H1 (cell line): ENCODE measurements around the gene OSBPL9. TPM values are rescaled to one million over a fixed set of nuclear protein-coding genes. Genes with fewer than 3 reads are reported as not detected.

Experiments
- CTCF ChIA-PET: fragments of 300-600 bp; sonication (Branson Sonifier 250); formaldehyde crosslinking; loops from one replicate; lab custom pipeline; 2021; ENCODE audit not compliant: partially characterized antibody; lab: Charles Lee
- POLR2A ChIA-PET: fragments of 300-600 bp; sonication (Branson Sonifier 250); formaldehyde crosslinking; loops from one replicate; lab custom pipeline; 2021; ENCODE audit warnings: inconsistent platforms; ENCODE audit not compliant: partially characterized antibody; lab: Charles Lee
- DNase-seq, 2 experiments: peaks; one replicate each; pipeline versions ENCODE4 v3.0.0 to v3.0.0-alpha.2; 2010 to 2022; ENCODE audit warnings: low spot score in 2 of 2, low read depth in 1 of 2, mixed read lengths in 1 of 2
- FAIRE-seq: peaks from 2 replicates; lab custom pipeline; 2011; peaks lifted over from hg19 to GRCh38; lab: Jason Lieb, UNC
- H2AFZ ChIP-seq: 2 replicates; pipeline ENCODE4 v1.8.1; 2012; ENCODE audit warnings: low read length, inconsistent platforms
- H2AK5ac ChIP-seq: 2 replicates; pipeline ENCODE4 v1.6.1; 2013; ENCODE audit warnings: low read depth, low read length
- H2BK120ac ChIP-seq: replicated peaks from 2 replicates; pipeline ENCODE3; 2013; ENCODE audit warnings: low read depth, low read length, inconsistent platforms
- H2BK12ac ChIP-seq: 2 replicates; pipeline ENCODE4 v1.6.1; 2013; ENCODE audit warnings: low read depth, low read length
- H2BK15ac ChIP-seq: 2 replicates; pipeline ENCODE4 v1.6.1; 2013; ENCODE audit warnings: low read length
- H2BK20ac ChIP-seq: 2 replicates; pipeline ENCODE4 v1.6.1; 2013; ENCODE audit warnings: low read length
- H2BK5ac ChIP-seq: 2 replicates; pipeline ENCODE4 v1.6.1; 2013; ENCODE audit warnings: low read depth, low read length
- H3K14ac ChIP-seq: 2 replicates; pipeline ENCODE4 v1.6.1; 2013; ENCODE audit warnings: inconsistent platforms; ENCODE audit not compliant: insufficient read length
- H3K18ac ChIP-seq: 2 replicates; pipeline ENCODE4 v1.6.1; 2013; ENCODE audit warnings: low read length; ENCODE audit errors: extremely low read depth
- H3K23ac ChIP-seq: 2 replicates; pipeline ENCODE4 v1.6.1; 2013; ENCODE audit warnings: inconsistent platforms; ENCODE audit not compliant: insufficient read length
- H3K23me2 ChIP-seq: 2 replicates; pipeline ENCODE4 v1.6.1; 2013; ENCODE audit warnings: low read depth, low read length
- H3K27ac ChIP-seq: 2 replicates; pipeline ENCODE4 v1.6.1; 2011; ENCODE audit warnings: low read depth, low read length, inconsistent platforms
- H3K27me3 ChIP-seq, 4 experiments: replicated peaks in 1 of 4; 1 replicate in 1 of 4; 2 replicates in 3 of 4; pipeline versions ENCODE4 v1.6.1 to v1.8.1; 2011 to 2013; ENCODE audit warnings: low read length in 3 of 4, mild to moderate bottlenecking in 3 of 4, inconsistent platforms in 2 of 4, mixed read lengths in 2 of 4, moderate library complexity in 1 of 4; ENCODE audit not compliant: control insufficient read depth in 3 of 4, insufficient read depth in 3 of 4; ENCODE audit errors: extremely low read depth in 1 of 4
- H3K36me3 ChIP-seq, 4 experiments: 2 replicates each; pipeline versions ENCODE4 v1.6.1 to v1.8.1; 2011 to 2013; ENCODE audit warnings: mild to moderate bottlenecking in 4 of 4, low read length in 3 of 4, moderate library complexity in 2 of 4, control low read depth in 1 of 4, inconsistent platforms in 1 of 4; ENCODE audit not compliant: insufficient read depth in 4 of 4, control insufficient read depth in 2 of 4
- H3K4ac ChIP-seq: replicated peaks from 2 replicates; pipeline ENCODE3; 2013; ENCODE audit warnings: low read length, low read depth, mixed read lengths, inconsistent platforms; ENCODE audit not compliant: insufficient read length
- H3K4me1 ChIP-seq, 4 experiments: replicated peaks in 1 of 4; 1 replicate in 1 of 4; 2 replicates in 3 of 4; pipeline versions ENCODE4 v1.6.1 to v1.8.1; 2011 to 2013; ENCODE audit warnings: low read length in 3 of 4, inconsistent platforms in 2 of 4, mixed read lengths in 1 of 4; ENCODE audit not compliant: insufficient read depth in 4 of 4, control insufficient read depth in 3 of 4
- H3K4me2 ChIP-seq, 2 experiments: 2 replicates each; pipeline versions ENCODE4 v1.6.1 to v1.8.1; 2011 to 2013; ENCODE audit warnings: low read depth in 2 of 2, low read length in 2 of 2, control low read depth in 1 of 2, inconsistent platforms in 1 of 2, mild to moderate bottlenecking in 1 of 2; ENCODE audit not compliant: insufficient read depth in 1 of 2
- H3K4me3 ChIP-seq, 4 experiments: fragments of 200-600, 300-600 bp in 1 of 4; sonication (generic), shearing (Covaris generic), sonication (Bioruptor Twin) in 1 of 4; 2 replicates each; pipeline versions ENCODE4 v1.5.1 to v1.8.1; 2011 to 2016; ENCODE audit warnings: low read length in 4 of 4, low read depth in 3 of 4, control low read depth in 2 of 4, inconsistent platforms in 2 of 4, mild to moderate bottlenecking in 2 of 4, mixed read lengths in 1 of 4, moderate library complexity in 1 of 4; ENCODE audit not compliant: insufficient read depth in 2 of 4; ENCODE audit errors: extremely low read depth in 1 of 4
- H3K56ac ChIP-seq: replicated peaks from 2 replicates; pipeline ENCODE3; 2013; ENCODE audit warnings: low read depth, mild to moderate bottlenecking, mixed read lengths, low read length, inconsistent platforms; ENCODE audit not compliant: insufficient read length
- H3K79me1 ChIP-seq: 2 replicates; pipeline ENCODE4 v1.6.1; 2013; ENCODE audit warnings: low read depth, low read length, control low read depth
- H3K79me2 ChIP-seq, 2 experiments: 2 replicates each; pipeline versions ENCODE4 v1.6.1 to v1.8.1; 2012 to 2013; ENCODE audit warnings: low read length in 2 of 2, mild to moderate bottlenecking in 2 of 2, inconsistent platforms in 1 of 2; ENCODE audit not compliant: insufficient read depth in 2 of 2, control insufficient read depth in 1 of 2
- H3K9ac ChIP-seq, 4 experiments: replicated peaks in 1 of 4; 1 replicate in 1 of 4; 2 replicates in 3 of 4; pipeline versions ENCODE4 v1.6.1 to v1.8.1; 2011 to 2013; ENCODE audit warnings: low read depth in 3 of 4, low read length in 3 of 4, control low read depth in 2 of 4, mild to moderate bottlenecking in 2 of 4, moderate library complexity in 2 of 4, inconsistent platforms in 1 of 4; ENCODE audit errors: extremely low read depth in 1 of 4
- H3K9me3 ChIP-seq, 2 experiments: 2 replicates each; pipeline versions ENCODE4 v1.6.1 to v1.8.1; 2012 to 2013; ENCODE audit warnings: mild to moderate bottlenecking in 2 of 2, moderate library complexity in 2 of 2, control low read depth in 1 of 2, inconsistent platforms in 1 of 2, low read depth in 1 of 2, low read length in 1 of 2, mixed read lengths in 1 of 2; ENCODE audit not compliant: insufficient read depth in 2 of 2
- H4K20me1 ChIP-seq, 2 experiments: replicated peaks in 1 of 2; 2 replicates each; pipeline versions ENCODE3 to v1.8.1; 2011 to 2013; ENCODE audit warnings: inconsistent platforms in 2 of 2, low read length in 2 of 2, mild to moderate bottlenecking in 1 of 2; ENCODE audit not compliant: insufficient read depth in 2 of 2, control insufficient read depth in 1 of 2
- H4K5ac ChIP-seq: 2 replicates; pipeline ENCODE4 v1.6.1; 2013; ENCODE audit warnings: low read length, low read depth, mixed read lengths, inconsistent platforms; ENCODE audit not compliant: insufficient read length
- H4K8ac ChIP-seq: 2 replicates; pipeline ENCODE4 v1.8.0; 2013; ENCODE audit warnings: mild to moderate bottlenecking, moderate library complexity, low read length, inconsistent platforms; ENCODE audit not compliant: insufficient read depth; ENCODE audit errors: extremely low read depth
- H4K91ac ChIP-seq: replicated peaks from 2 replicates; pipeline ENCODE3; 2013; ENCODE audit warnings: low read length, mixed read lengths, inconsistent platforms; ENCODE audit not compliant: insufficient read length
- ASH2L ChIP-seq: fragments of 200-600, 300-600 bp; sonication (generic); IDR thresholded peaks from one replicate; pipeline ENCODE4 v1.7.1; 2017; ENCODE audit warnings: low read length
- ATF3 ChIP-seq: IDR thresholded peaks from 2 replicates; pipeline ENCODE4 v1.6.1; 2011; ENCODE audit warnings: low read depth, mild to moderate bottlenecking, low read length; ENCODE audit not compliant: insufficient read depth
- GTF2F1 ChIP-seq: IDR thresholded peaks from 2 replicates; pipeline ENCODE4 v1.6.1; 2012; ENCODE audit warnings: low read depth, low read length, improper control_type of control experiment, borderline replicate concordance
- HDAC2 ChIP-seq, 2 experiments: fragments of 300-600 bp in 1 of 2; sonication (generic) in 1 of 2; IDR thresholded peaks; 2 replicates each; pipeline ENCODE4 v1.6.1; 2011 to 2012; ENCODE audit warnings: low read depth in 2 of 2, low read length in 2 of 2, mild to moderate bottlenecking in 2 of 2, moderate library complexity in 2 of 2, borderline replicate concordance in 1 of 2, inconsistent platforms in 1 of 2
- POU5F1 ChIP-seq: IDR thresholded peaks from 2 replicates; pipeline ENCODE4 v1.6.1; 2011; ENCODE audit warnings: low read depth, mild to moderate bottlenecking, low read length, moderate library complexity
- RNF2 ChIP-seq: fragments of 200-900, 300-1000 bp; sonication (generic); IDR thresholded peaks from 2 replicates; pipeline ENCODE4 v1.7.1; 2016; ENCODE audit warnings: borderline replicate concordance, low read depth, mild to moderate bottlenecking, antibody characterized with exemption, low read length; ENCODE audit not compliant: poor library complexity, severe bottlenecking; ENCODE audit errors: missing control alignments
- SP1 ChIP-seq: IDR thresholded peaks from 2 replicates; pipeline ENCODE4 v1.6.1; 2011; ENCODE audit warnings: low read depth, low read length
- whole genome bisulfite sequencing, 2 experiments: shearing (Covaris generic) in 1 of 2; methylation state at CpG; one replicate each; pipeline versions ENCODE4 v1.1.6 to v1.1.7; 2013 to 2015; ENCODE audit warnings: low lambda C conversion rate in 2 of 2, mixed read lengths in 2 of 2, inconsistent platforms in 1 of 2, low coverage in 1 of 2, missing lambda C conversion rate in 1 of 2; ENCODE audit not compliant: insufficient replicate concordance in 2 of 2, insufficient coverage in 1 of 2, insufficient read length in 1 of 2; ENCODE audit errors: extremely low coverage in 1 of 2, missing lambda C conversion rate in 1 of 2; 5-methylcytosine and 5-hydroxymethylcytosine counted together
- polyA plus RNA-seq, 7 experiments: library from polyadenylated mRNA; depleted of rRNA in 3 of 7; stranded (reverse) in 5 of 7; unstranded in 2 of 7; fragments of >200 nt in 5 of 7; fragments of 200-250 nt in 2 of 7; gene quantifications; 1 replicate in 5 of 7; 2 replicates in 1 of 7; 4 replicates in 1 of 7; pipeline versions ENCODE4 v1.2.1 to v1.2.3, GENCODE V29; 2011 to 2013; ENCODE audit warnings: missing spikeins in 2 of 7, mixed read lengths in 2 of 7
- total RNA-seq: library from RNA; stranded (reverse); fragmentation: NEBNext Ultra II Directional; extraction: Animal tissue kit (Norgen Biotek cat#: 25700); gene quantifications from 2 replicates; pipeline ENCODE4 v1.2.1, GENCODE V29; 2021

OSBPL9 gene
- total and polyA plus RNA-seq, 2 of the 8 experiments (the other 6 are each of a cell fraction or from before 2014, with no cell fraction given), result 58.2 to 71.6 TPM

- H3K4me1 ChIP-seq, result no peaks in the 10 kb centered on the region
- H4K91ac ChIP-seq, result no peak overlapping the region
- H3K4ac ChIP-seq, result no peak overlapping the region
- FAIRE-seq, result no peak
- no peaks in the 10 kb centered on the region for H3K23me2 ChIP-seq
- no peak overlapping the region for H4K5ac ChIP-seq
- H3K36me3 ChIP-seq, result no peaks in the 10 kb centered on the region
- CTCF ChIA-PET, result interaction anchor here (0.7 to 1.3 kb wide), 2 partner anchors 9 to 43 kb away, joined by 3 read pairs; no protein-coding TSS in a partner anchor
- no peak overlapping the region for H3K9ac ChIP-seq
- H3K18ac ChIP-seq, result no peak overlapping the region
- WGBS, 2 experiments, result 85% methylated on average over 2 of the region's 2 CpGs; no CpG with 5 or more reads in 1 of the 2 experiments
- H2BK15ac ChIP-seq, result no peak overlapping the region
- no peaks in the 10 kb centered on the region for H4K20me1 ChIP-seq
- H3K9me3 ChIP-seq, result no peaks in the 10 kb centered on the region
- no peak overlapping the region for H3K56ac ChIP-seq
- no peak overlapping the region for H3K4me2 ChIP-seq
- H3K27me3 ChIP-seq, result no peaks in the 10 kb centered on the region
- no peak overlapping the region for H2BK5ac ChIP-seq
- H2BK120ac ChIP-seq, result no peak overlapping the region
- no peak overlapping the region for H3K14ac ChIP-seq
- POLR2A ChIA-PET, result no interaction called here
- H3K4me3 ChIP-seq, result no peak overlapping the region
- H2AK5ac ChIP-seq, result no peak overlapping the region
- H3K23ac ChIP-seq, result no peak overlapping the region
- no peak overlapping the region for H3K27ac ChIP-seq
- no peaks in the 10 kb centered on the region for H3K79me2 ChIP-seq
- no peaks in the 10 kb centered on the region for H3K79me1 ChIP-seq
- no peak overlapping the region for H2BK12ac ChIP-seq
- H2BK20ac ChIP-seq, result no peak overlapping the region
- DNase-seq, result no peak
- no peak overlapping the region for H2AFZ ChIP-seq
- TF ChIP-seq POU5F1 (no peak), ASH2L (no peak), SP1 (no peak), GTF2F1 (no peak), RNF2 (no peak), HDAC2 (IDR thresholded peaks at IDR 0.05; ENCODE audit: borderline replicate concordance in 1 of 2, low read depth in 2 of 2, low read length in 2 of 2) (no peak), ATF3 (no peak)
- H4K8ac ChIP-seq, result no peak overlapping the region
These were observed 102.3 kb downstream of the OSBPL9 start for GRCh38 chr1:51719146-51719545.
